T-helper 2 cell treated with Interferon-gamma antibody and Interleukin-4, amounts not matched to agents 5 μg/mL and 100 μg/mL, for 36 hours (primary cell): ENCODE measurements around the gene ANKIB1.

Experiments
- DNase-seq: peaks from one replicate; pipeline ENCODE4 v3.0.0; 2021; ENCODE audit warnings: low spot score
- H3K27ac Mint-ChIP-seq: one replicate; pipeline ENCODE4 v1.8.0; 2021; ENCODE audit warnings: mild to moderate bottlenecking, mixed read lengths
- H3K27me3 Mint-ChIP-seq: one replicate; pipeline ENCODE4 v1.8.0; 2021; ENCODE audit warnings: low read depth, mixed read lengths
- H3K36me3 Mint-ChIP-seq: one replicate; pipeline ENCODE4 v1.8.0; 2021; ENCODE audit warnings: low read depth, mixed read lengths
- H3K4me1 Mint-ChIP-seq: one replicate; pipeline ENCODE4 v1.8.0; 2021; ENCODE audit warnings: low read depth, mixed read lengths
- H3K4me3 Mint-ChIP-seq: one replicate; pipeline ENCODE4 v1.8.0; 2022; ENCODE audit warnings: mild to moderate bottlenecking, moderate library complexity, mixed read lengths
- H3K9me3 Mint-ChIP-seq: one replicate; pipeline ENCODE4 v1.8.0; 2021; ENCODE audit warnings: mixed read lengths

ANKIB1 gene

GRCh38 chr7:92413550-92413949 lies 167.8 kb downstream of the ANKIB1 start:
- Mint-ChIP-seq H3K4me1 (no peaks in the 10 kb centered on the region), H3K36me3 (no peaks in the 10 kb centered on the region), H3K27me3 (peaks cover 16% of the 10 kb centered on the region), H3K4me3 (no peak overlapping the region), H3K9me3 (peaks cover 3% of the 10 kb centered on the region), H3K27ac (no peak overlapping the region)
- DNase-seq, result no peak

- Mint-ChIP-seq H3K9me3 (no peaks in the 10 kb centered on the region), H3K27me3 (peaks cover 16% of the 10 kb centered on the region), H3K36me3 (no peaks in the 10 kb centered on the region), H3K4me1 (no peaks in the 10 kb centered on the region), H3K4me3 (no peak overlapping the region), H3K27ac (no peak overlapping the region)
- no peak for DNase-seq
These were observed 169.5 kb downstream of the ANKIB1 start for GRCh38 chr7:92415225-92415624.

GRCh38 chr7:92417913-92418312 lies 172.1 kb downstream of the ANKIB1 start:
- Mint-ChIP-seq H3K4me3 (no peak overlapping the region), H3K4me1 (no peaks in the 10 kb centered on the region), H3K27me3 (peaks cover 14% of the 10 kb centered on the region), H3K27ac (no peak overlapping the region), H3K9me3 (no peaks in the 10 kb centered on the region), H3K36me3 (no peaks in the 10 kb centered on the region)
- no peak for DNase-seq

- Mint-ChIP-seq H3K4me3 (no peak overlapping the region), H3K27me3 (no peaks in the 10 kb centered on the region), H3K36me3 (no peaks in the 10 kb centered on the region), H3K9me3 (no peaks in the 10 kb centered on the region), H3K27ac (no peak overlapping the region), H3K4me1 (peaks cover 12% of the 10 kb centered on the region)
- DNase-seq, result no peak
These were observed 176.1 kb downstream of the ANKIB1 start for GRCh38 chr7:92421676-92422435.

GRCh38 chr7:92422926-92423325 lies 177.2 kb downstream of the ANKIB1 start:
- Mint-ChIP-seq H3K36me3 (no peaks in the 10 kb centered on the region), H3K27ac (no peak overlapping the region), H3K4me1 (peaks cover 12% of the 10 kb centered on the region), H3K27me3 (peaks cover 2% of the 10 kb centered on the region), H3K9me3 (no peaks in the 10 kb centered on the region), H3K4me3 (no peak overlapping the region)
- DNase-seq, result no peak

- Mint-ChIP-seq H3K27me3 (peaks cover 2% of the 10 kb centered on the region), H3K36me3 (no peaks in the 10 kb centered on the region), H3K9me3 (no peaks in the 10 kb centered on the region), H3K4me3 (peak overlapping the region; percentile 43), H3K27ac (no peak overlapping the region), H3K4me1 (peaks cover 12% of the 10 kb centered on the region)
- DNase-seq, result no peak
These were observed 177.9 kb downstream of the ANKIB1 start for GRCh38 chr7:92423710-92424131.

GRCh38 chr7:92425311-92425947 lies 179.7 kb downstream of the ANKIB1 start:
- H3K4me1 Mint-ChIP-seq, result peaks cover 17% of the 10 kb centered on the region
- no peak for DNase-seq
- no peak overlapping the region for H3K27ac Mint-ChIP-seq
- H3K36me3 Mint-ChIP-seq, result no peaks in the 10 kb centered on the region
- no peaks in the 10 kb centered on the region for H3K9me3 Mint-ChIP-seq
- H3K4me3 Mint-ChIP-seq, result peak overlapping the region; percentile 49
- H3K27me3 Mint-ChIP-seq, result peaks cover 4% of the 10 kb centered on the region

GRCh38 chr7:92427193-92427592 lies 181.4 kb downstream of the ANKIB1 start:
- Mint-ChIP-seq H3K9me3 (no peaks in the 10 kb centered on the region), H3K27me3 (peaks cover 4% of the 10 kb centered on the region), H3K4me1 (peaks cover 17% of the 10 kb centered on the region), H3K27ac (no peak overlapping the region), H3K36me3 (no peaks in the 10 kb centered on the region), H3K4me3 (no peak overlapping the region)
- no peak for DNase-seq

- no peaks in the 10 kb centered on the region for H3K36me3 Mint-ChIP-seq
- no peak for DNase-seq
- H3K4me1 Mint-ChIP-seq, result peaks cover 5% of the 10 kb centered on the region
- no peak overlapping the region for H3K4me3 Mint-ChIP-seq
- no peaks in the 10 kb centered on the region for H3K9me3 Mint-ChIP-seq
- H3K27ac Mint-ChIP-seq, result no peak overlapping the region
- peaks cover 4% of the 10 kb centered on the region for H3K27me3 Mint-ChIP-seq
These were observed 186.6 kb downstream of the ANKIB1 start for GRCh38 chr7:92432299-92432946.

GRCh38 chr7:92433019-92433418 lies 187.2 kb downstream of the ANKIB1 start:
- DNase-seq, result no peak
- Mint-ChIP-seq H3K9me3 (no peaks in the 10 kb centered on the region), H3K36me3 (no peaks in the 10 kb centered on the region), H3K4me3 (no peak overlapping the region), H3K4me1 (peaks cover 5% of the 10 kb centered on the region), H3K27ac (no peak overlapping the region), H3K27me3 (peaks cover 4% of the 10 kb centered on the region)

GRCh38 chr7:92435542-92435941 lies 189.8 kb downstream of the ANKIB1 start:
- no peaks in the 10 kb centered on the region for H3K4me1 Mint-ChIP-seq
- no peaks in the 10 kb centered on the region for H3K36me3 Mint-ChIP-seq
- H3K9me3 Mint-ChIP-seq, result no peaks in the 10 kb centered on the region
- peaks cover 12% of the 10 kb centered on the region for H3K27me3 Mint-ChIP-seq
- no peak overlapping the region for H3K27ac Mint-ChIP-seq
- DNase-seq, result no peak
- no peak overlapping the region for H3K4me3 Mint-ChIP-seq

- H3K27ac Mint-ChIP-seq, result no peak overlapping the region
- H3K9me3 Mint-ChIP-seq, result no peaks in the 10 kb centered on the region
- DNase-seq, result no peak
- H3K36me3 Mint-ChIP-seq, result no peaks in the 10 kb centered on the region
- H3K4me3 Mint-ChIP-seq, result no peak overlapping the region
- peaks cover 14% of the 10 kb centered on the region for H3K27me3 Mint-ChIP-seq
- no peaks in the 10 kb centered on the region for H3K4me1 Mint-ChIP-seq
These were observed 191.1 kb downstream of the ANKIB1 start for GRCh38 chr7:92436612-92437445.

- no peaks in the 10 kb centered on the region for H3K4me1 Mint-ChIP-seq
- no peak overlapping the region for H3K4me3 Mint-ChIP-seq
- no peak overlapping the region for H3K27ac Mint-ChIP-seq
- H3K27me3 Mint-ChIP-seq, result peaks cover 21% of the 10 kb centered on the region
- no peaks in the 10 kb centered on the region for H3K36me3 Mint-ChIP-seq
- DNase-seq, result no peak
- no peaks in the 10 kb centered on the region for H3K9me3 Mint-ChIP-seq
These were observed 192.2 kb downstream of the ANKIB1 start for GRCh38 chr7:92437956-92438491.
